Suprapubic skin (tissue), 3 donors: ENCODE data around the gene SFI1.
"Not testable (repeated sequence)": the region's sequence is repeated elsewhere in the genome, so short reads cannot be mapped to it uniquely, and the experiment has no call there.

Experiments
- CTCF ChIP-seq, 2 donors: fragments of 200-600 bp in 1 of 2; fragments of 450-650 bp in 1 of 2; sonication (generic) in 1 of 2; IDR thresholded peaks; one replicate each; pipeline ENCODE4 v1.5.1; 2016 to 2019; ENCODE audit warnings: antibody characterized with exemption in 2 of 2, mild to moderate bottlenecking in 1 of 2, moderate library complexity in 1 of 2
- POLR2A ChIP-seq, 2 donors: fragments of 450-650 bp; IDR thresholded peaks; one replicate each; pipeline ENCODE4 v1.6.1; 2017; ENCODE audit warnings: antibody characterized with exemption in 2 of 2, mild to moderate bottlenecking in 2 of 2, moderate library complexity in 2 of 2

- TF ChIP-seq CTCF, POLR2A (IDR thresholded peaks at IDR 0.05): not testable (repeated sequence)
Measured at GRCh38 chr22:31590161-31590560, 93.8 kb downstream of the SFI1 start.
